Measurements from ENCODE around the gene MCHR1.

GRCh38 chr22:40716116-40716515 is 36.8 kb downstream of the MCHR1 start:
- TF ChIP-seq AFF4 (CRISPR knock-in tag; IDR thresholded peaks at IDR 0.05) (no peak), ZNF121 (CRISPR knock-in tag; conservative IDR thresholded peaks at IDR 0.05) (no peak), ZBTB1 (CRISPR knock-in tag; IDR thresholded peaks at IDR 0.05; ENCODE audit: borderline replicate concordance, low read depth) (no peak), ZBTB7A (IDR thresholded peaks at IDR 0.05; ENCODE audit: borderline replicate concordance, control insufficient read depth, low read depth, low read length) (no peak), ZNF644 (tag; IDR thresholded peaks at IDR 0.05; ENCODE audit: low read depth) (no peak), POLR2A (conservative IDR thresholded peaks at IDR 0.05) (no peak)
- TF ChIP-seq, protein P1, sequence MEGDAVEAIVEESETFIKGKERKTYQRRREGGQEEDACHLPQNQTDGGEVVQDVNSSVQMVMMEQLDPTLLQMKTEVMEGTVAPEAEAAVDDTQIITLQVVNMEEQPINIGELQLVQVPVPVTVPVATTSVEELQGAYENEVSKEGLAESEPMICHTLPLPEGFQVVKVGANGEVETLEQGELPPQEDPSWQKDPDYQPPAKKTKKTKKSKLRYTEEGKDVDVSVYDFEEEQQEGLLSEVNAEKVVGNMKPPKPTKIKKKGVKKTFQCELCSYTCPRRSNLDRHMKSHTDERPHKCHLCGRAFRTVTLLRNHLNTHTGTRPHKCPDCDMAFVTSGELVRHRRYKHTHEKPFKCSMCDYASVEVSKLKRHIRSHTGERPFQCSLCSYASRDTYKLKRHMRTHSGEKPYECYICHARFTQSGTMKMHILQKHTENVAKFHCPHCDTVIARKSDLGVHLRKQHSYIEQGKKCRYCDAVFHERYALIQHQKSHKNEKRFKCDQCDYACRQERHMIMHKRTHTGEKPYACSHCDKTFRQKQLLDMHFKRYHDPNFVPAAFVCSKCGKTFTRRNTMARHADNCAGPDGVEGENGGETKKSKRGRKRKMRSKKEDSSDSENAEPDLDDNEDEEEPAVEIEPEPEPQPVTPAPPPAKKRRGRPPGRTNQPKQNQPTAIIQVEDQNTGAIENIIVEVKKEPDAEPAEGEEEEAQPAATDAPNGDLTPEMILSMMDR (IDR thresholded peaks at IDR 0.05 in 2 of 3, conservative IDR thresholded peaks at IDR 0.05 in 1 of 3; ENCODE audit: insufficient read depth in 2 of 3, low read depth in 1 of 3, low read length in 3 of 3): no peak

All from K562 (cell line).